ENCODE data around the gene MICU1.

DNA sequence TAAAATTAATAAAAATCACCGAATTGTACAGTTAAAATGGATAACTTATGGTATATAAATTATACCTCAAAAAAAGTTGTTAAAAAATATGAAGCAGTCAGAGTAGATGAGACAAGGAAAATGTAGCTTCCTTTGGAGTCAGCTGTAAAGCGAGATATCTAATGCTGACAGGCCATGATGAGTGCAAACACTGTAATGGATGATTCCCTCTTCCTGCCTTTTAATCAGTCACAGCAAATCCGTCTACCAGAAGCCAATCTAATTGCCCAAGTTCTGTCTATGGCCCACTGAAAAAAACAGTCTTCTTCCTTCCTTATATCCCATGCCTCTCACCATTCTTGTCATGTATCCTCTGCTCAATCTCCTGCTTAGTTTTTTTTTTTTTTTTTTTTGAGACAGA, 211.2 kb downstream of the MICU1 start:
- TF ChIP-seq, protein P1, sequence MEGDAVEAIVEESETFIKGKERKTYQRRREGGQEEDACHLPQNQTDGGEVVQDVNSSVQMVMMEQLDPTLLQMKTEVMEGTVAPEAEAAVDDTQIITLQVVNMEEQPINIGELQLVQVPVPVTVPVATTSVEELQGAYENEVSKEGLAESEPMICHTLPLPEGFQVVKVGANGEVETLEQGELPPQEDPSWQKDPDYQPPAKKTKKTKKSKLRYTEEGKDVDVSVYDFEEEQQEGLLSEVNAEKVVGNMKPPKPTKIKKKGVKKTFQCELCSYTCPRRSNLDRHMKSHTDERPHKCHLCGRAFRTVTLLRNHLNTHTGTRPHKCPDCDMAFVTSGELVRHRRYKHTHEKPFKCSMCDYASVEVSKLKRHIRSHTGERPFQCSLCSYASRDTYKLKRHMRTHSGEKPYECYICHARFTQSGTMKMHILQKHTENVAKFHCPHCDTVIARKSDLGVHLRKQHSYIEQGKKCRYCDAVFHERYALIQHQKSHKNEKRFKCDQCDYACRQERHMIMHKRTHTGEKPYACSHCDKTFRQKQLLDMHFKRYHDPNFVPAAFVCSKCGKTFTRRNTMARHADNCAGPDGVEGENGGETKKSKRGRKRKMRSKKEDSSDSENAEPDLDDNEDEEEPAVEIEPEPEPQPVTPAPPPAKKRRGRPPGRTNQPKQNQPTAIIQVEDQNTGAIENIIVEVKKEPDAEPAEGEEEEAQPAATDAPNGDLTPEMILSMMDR (IDR thresholded peaks at IDR 0.05): no peak
- no peak for TF ChIP-seq POLR2A (IDR thresholded peaks at IDR 0.05)
